GM21717 (cell line): ENCODE measurements around the gene PLIN5.

ENCODE experiments used
- ATAC-seq: cut with Tn5 transposase; IDR thresholded peaks from one replicate; pipeline ENCODE4 v1.9.1; 2021; ENCODE audit warnings: mild to moderate bottlenecking, moderate library complexity; ENCODE audit not compliant: unreplicated experiment

PLIN5 gene, protein sequence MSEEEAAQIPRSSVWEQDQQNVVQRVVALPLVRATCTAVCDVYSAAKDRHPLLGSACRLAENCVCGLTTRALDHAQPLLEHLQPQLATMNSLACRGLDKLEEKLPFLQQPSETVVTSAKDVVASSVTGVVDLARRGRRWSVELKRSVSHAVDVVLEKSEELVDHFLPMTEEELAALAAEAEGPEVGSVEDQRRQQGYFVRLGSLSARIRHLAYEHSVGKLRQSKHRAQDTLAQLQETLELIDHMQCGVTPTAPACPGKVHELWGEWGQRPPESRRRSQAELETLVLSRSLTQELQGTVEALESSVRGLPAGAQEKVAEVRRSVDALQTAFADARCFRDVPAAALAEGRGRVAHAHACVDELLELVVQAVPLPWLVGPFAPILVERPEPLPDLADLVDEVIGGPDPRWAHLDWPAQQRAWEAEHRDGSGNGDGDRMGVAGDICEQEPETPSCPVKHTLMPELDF

DNA sequence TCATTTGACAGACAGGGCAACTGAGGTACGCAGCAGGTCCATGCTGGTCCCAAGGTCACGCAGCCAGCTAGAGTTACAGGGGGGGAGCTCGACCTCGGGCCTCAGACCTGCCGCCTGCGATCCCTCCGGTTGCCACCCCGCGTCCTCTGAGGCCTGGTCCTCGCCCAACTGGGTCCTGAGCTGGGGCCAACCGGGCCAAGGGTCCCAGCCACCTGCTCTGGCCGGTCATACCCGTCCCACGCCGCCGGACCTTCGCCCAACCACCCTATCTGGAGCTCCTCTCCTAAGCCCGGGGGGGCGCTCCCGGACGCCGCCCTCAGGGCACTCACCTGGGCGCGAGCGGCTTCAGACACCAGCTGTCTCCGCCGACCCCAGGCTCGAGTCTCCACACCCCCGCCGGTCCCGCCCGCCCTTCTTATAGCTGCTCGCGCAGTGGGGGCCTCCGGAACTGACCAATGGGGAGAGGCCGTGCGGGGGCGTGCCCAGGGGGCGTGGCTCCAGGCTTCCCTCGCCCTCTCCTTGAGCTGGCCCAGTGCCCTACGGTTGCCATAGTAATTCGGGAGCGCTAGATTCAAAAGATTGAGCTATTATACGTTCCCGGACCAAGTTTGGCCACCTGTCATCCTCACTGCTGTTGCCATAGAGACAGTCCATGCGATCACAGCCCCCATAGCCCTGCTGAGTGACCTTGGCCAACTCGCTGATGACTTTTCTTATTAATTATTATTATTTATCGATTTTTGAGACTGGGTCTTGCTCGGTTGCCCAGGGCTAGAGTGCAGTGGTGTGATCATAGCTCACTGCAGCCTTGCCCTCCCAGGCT, at the start of gene PLIN5:
TSS of gene PLIN5 (minus strand) at position 389 of the 823 bp plus-strand sequence. CDS start 1,150 bp downstream, outside the sequence.
- ATAC-seq: no peak

DNA sequence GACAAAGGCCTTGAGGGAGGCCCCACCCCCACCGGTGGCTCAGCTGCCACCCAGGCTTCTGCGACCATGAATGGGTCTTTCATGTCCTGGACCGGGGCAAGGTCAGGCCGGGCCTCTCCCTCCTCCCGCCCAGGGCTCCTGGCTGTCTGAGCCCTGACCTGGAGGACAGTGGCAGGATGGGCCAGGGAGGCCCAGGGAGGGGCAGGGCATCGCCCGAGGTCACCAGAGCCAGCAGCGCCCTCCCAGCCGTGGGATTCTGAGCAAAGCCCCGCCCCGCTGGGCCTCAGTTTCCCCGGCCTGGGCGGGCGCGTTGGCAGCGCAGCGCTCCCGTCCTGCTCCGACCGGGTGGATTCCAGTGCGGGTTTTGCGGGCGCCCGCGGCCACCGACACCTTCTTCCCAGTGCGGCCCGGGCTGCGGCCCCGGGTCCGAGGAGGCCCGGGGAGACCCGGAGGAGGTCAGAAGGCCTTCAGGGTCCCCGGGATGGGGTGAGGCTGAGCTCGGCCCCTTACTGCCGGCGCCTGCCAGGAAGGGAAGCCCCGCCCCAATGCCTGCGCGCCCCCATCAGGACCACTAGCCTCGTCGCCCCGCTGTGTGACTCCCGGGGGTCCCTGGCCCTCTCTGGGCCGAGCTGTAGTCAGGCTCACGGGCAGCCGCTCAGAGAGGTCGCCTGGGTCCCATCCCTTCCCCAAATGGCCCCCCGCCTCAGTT, 49.1 kb upstream of the PLIN5 start:
- ATAC-seq: no peak

DNA sequence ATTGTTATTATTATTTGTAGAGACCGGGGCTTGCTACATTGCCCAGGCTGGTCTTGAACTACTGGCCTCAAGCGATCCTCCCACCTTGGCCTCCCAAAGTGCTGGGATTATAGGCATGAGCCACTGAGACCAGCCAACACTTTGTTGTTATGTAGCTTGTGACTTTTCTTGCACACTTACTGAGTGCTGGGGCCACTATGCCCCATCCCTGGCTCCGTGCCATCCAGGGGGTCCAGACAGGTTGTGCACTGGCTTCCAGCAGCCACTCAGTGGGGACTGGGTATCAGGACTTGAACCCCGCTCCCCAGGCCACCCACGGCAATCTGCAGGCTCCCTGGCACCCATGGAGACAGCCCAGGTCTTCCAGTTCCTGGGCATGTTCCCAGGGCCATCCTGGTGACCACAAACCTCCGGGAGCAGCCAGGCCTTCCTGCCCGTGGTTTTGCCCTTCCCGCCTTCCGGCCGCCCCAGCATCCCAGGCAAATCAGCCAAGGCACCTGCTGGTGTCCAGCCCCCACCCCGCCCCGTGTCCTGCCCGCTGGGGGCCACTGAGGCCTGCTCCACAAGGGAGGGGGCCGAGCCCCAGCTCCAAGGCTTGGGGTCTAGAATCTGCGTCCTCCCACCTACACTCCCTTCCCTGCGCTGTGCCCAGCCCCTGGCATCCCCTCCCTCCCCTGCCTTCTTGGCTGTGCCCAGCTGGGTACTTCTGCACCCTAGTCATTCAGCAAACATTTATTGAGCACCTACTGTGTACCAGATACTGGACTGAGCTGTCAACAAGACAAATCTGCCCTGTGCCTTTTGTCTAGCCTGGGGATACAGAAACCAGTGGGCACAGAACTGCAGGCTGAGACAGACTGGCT, 48.2 kb upstream of the PLIN5 start:
- ATAC-seq: no peak

DNA sequence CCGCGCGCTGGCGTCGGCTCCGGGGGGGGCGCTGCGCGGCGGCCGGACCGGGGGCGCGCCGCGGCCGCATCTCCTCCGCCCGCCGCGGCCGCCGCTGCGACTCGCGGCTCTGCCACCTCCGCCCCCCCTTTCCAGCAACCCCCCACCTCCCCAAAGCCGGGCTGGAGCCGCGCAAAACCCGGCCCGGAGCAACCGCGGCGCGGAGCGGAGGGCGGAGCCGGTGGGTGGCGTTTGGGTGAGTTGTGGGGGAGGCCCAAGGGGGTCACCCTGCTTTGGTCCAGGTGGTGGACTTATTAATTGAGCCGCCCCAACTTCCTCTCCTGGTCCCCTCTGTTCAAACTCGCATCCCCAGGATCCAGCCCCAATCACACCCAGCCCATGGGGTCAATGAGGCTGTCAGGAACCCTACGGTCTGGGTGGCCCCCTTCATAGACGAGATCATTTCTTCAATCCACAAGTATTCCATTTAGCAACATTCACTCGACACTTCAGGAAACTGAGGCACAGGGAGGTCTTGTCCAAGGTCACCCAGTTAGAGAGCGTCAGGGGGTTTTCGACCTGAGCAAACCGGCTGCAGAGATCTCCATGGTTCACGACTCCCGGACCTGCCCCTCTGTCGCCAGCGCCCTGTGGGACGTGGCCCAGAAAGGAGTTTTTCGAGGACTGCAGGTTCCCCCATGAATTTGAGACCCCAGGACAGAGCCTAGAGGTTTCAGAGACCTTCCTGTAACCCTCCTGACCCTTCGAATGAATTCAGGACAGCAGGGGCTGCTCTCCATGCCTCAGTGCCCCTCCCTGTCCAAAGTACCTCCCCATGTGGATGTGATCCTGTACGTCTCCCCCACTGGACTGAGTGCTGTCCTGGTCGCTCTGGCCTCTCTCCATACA, 46.9 kb upstream of the PLIN5 start:
- ATAC-seq: no peak

DNA sequence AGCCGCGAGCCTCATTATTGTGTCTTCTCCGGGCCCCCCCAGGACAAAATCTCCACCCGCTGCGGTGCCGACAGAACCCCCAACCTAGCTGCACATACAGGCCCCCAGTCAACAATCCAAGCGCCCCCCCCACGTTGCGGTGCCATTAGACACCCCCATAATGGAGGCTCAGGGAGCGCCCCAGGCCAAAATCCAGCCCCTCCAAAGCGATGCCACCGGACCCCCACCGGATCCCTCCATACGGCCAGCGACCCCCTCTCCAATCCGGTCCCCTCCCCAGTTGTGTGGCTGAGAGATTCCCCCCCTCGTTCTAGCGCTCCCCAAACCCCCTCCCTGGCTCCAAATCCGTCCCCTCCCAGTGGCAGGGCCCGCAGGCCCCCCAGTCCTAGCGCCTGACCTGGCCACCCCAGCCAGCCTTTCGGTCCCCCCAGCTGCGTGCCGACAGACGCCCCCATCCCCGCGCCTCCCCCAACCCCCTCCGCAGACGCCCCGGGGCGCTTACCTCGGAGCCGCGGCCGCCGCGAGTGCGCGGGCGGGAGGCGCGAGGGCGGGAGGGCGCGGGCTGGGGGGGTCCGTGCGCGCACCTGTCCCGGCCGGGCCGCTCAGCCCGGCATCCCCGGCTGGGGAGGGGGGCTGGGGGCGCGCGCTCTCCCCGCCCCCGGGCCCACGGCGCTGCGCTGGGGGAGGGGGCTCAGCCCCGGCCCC, 46.1 kb upstream of the PLIN5 start:
- no peak for ATAC-seq

DNA sequence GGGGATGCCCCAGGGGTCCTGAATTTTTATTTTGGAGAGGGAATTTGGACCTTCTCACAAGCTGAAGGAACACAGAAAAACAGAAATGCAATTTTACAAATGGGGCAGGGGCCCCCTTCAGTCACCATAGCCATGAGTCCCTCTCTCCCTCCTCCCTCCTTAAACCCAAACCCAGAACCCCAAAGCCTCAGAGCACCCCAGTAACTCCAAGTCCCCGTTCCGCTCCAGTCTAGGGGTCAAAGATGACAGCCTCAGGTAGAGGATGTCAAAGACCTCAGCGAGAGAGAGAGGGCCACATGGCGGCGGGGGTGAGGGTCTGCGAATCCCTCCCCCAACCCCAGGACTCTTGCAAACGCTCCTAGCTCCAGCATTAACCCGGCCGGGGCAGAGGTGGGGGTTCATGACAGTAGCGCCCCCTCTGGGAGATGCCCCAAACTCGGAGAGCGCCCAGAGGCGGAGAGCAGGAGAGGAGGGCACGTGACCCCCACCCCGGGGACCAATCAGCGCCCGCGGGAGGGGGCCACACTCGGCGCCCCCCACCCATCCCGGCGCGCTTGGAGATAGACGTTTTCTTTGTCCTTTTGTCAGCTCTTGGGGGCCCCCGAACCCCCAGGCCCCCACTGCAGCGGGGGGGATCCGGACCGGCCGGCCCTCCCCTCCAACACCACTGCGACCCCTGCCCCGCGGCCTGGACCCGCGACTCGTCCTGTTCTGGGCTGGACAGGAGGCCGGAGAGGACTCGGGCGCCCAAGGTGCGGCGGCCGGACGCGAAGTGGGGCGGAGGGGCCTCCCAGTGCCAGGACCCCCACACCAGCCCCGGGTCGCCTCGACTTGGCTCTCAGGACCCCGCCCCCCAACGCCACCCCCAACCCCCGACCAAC, 45.2 kb upstream of the PLIN5 start:
- ATAC-seq: no peak

DNA sequence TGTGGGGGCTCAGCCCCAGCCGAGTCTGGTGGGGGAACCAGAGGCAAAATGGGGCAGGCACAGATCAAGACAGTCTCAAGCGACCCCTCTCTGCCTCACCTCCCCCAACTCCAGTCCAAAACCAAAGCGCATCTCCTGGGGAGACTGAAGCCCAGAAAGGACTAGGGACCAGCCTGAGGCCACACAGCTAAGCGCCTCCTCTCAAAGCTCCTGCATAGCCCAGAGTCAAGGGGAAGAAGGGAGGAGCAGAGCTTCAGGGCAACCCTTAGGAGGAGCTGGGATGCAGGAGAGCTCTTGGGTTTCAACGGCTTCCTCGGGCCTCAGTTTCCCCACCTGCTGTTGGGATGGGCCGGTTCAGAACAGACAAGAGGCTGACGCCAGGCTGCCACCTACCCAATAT, 44.4 kb upstream of the PLIN5 start:
- no peak for ATAC-seq

DNA sequence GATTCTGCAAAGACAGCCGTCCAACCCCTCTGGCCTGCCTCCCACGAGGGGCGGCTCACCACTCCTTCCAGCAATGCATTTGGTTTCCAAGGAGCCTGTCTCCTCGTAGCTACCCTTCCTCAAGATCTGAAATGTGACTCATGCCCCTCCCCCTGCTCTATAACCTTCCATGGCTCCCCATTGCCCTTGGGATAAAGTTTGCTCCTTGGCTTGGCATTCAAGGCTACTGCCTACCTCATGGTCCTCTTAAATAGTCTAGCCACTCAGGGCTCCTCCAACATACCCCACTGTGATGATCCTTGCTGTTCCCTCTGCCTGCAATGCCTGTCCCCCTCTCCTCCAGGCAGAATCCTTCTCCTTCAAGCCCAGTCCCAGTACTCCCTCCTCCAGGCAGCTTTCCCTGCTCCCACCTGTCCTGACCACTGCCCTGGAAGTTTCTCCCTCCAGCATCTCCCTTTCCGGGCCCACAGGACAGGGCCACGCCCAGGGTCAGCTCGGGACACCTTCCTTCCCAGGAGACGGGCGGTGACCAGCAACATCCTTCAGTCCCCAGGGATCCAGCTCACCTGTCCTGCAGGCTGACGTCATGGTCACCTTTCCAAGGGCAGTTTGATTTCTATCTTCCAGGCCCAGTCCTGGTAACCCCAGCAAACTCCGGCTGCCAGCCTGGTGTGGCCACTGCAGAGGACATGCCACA, 43.7 kb upstream of the PLIN5 start:
- ATAC-seq: no peak

DNA sequence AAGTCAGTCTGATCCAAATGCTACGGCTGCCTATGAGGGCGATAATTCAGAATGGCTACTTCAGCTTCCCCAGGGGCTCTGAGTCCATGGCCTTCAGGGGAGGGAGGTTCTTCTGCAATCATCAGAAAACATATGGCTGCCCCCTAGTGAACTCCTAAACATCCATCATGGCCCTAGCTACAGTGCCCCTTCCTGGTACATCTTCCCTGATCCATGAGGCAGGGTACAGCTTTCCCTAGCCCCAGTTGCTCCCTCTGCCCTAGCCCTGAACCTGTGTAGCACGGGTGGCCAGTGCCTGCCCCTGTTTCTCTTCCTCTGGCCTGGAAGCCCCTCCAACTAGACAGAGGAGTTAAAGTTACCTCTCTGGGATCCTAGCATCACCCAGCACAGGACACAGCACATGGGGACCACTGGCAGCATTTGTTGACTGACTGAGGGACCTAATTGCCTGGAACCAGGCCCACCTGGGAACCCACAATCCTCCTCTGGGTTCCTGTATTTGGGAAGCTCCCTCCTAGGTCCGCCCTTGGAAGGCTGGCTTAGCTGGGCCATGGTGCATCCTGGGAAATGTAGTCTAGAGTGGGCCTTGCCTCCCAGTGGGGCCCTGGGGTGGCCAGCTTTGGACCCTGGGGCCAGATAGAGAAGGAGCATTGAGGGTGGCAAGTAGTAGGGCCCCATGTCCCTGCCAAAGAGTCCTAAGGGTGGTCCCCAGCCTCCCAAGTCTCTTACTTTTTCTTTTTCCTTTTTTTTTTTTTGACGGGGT, 42.2 kb upstream of the PLIN5 start:
- ATAC-seq: no peak

DNA sequence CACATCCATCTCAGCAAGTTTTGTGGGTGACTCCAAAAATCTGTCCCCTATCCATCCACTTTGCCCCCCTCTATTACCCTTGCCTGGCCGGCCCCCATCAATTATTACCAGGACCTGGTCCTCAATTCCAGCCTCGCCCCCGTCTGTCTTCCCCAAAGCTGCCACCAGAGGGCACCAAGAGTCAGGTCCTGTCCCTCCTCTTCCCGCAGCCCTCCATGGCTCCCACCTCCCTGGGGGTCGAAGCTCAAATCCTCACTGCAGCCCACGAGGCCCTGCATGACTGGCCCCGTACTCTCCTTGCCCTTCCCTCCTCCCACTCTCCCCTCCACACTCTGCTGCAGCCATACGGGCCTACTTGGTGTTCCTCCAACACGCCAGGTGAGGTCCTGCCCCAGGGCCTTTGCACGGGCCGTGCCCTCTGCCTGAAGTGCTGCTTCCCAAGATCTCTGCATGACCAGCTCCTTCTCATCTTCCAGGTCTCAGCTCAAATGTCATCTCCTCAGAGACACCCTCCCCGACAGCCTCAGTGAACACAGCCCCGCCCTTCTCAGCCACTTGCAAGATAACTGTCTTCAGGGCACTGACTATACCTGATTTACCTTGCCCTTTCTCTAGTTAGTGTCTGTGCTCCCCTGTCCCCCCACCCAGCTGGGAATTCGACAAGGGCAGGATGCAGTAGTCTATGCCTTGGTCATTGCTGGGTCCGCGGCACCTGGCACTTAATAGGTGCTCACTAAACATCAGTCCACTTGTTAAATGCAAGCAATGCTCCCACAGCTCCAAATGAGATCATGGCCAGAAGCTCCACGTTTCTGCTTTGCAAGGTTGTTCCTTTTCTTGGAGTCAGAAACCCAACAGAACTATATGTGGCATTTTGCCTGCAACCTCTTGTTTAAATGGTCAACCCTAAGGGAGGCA, 41.3 kb upstream of the PLIN5 start:
- no peak for ATAC-seq

DNA sequence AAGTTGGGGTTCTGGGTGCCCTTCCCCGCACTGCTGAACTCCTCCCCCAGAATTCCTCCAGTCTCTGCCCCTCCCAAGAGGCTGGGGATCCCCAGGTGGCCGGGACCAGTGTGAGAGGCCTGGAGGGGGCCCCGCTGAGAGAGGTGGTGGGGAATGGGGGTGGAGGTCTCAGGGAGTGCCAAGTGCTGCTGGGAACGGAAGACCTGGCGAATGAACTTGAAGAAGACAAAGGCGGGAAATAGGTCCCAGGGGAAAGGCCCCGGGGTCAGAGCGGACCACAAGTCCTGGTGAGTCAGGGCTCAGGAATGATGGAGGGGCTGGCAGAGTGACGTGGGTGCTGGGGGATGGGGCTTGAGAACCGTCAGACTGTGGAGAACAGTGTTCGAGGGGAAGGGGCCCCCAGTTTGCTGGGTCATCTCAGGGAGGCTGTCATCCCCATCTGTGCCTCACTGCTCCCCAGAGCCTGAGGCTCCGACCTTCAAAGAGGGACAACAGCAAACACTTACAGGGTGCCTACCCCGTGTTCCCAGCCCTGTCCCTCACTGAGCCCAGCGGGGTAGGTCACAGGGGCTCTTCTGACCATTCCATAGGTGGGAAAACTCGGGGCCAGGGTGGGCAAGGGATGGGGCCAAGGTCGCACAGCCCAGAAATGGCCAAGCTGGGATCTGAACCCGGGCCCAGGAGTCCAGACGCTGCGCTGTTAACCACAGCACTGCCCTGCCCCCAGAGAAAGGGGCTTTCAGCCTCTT, 40.4 kb upstream of the PLIN5 start:
- no peak for ATAC-seq

DNA sequence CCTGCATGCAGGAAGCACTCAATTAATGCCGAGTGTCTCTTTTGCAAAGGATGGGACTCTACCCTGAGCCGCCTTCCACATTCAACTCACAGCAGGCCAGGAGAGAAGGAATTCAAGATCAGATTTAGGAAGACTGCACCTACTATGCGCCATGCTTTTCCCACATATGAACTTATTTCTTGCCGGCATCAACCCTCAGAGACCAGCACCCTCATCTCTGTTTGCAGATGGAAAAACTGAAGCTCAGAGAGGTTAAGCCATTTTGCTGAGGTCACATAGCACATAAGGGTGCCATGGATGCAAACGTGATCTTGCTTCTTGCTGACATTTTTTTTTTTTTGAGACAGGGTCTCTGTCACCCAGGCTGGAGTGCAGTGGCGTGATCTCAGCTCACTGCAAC, 38.7 kb upstream of the PLIN5 start:
- no peak for ATAC-seq

DNA sequence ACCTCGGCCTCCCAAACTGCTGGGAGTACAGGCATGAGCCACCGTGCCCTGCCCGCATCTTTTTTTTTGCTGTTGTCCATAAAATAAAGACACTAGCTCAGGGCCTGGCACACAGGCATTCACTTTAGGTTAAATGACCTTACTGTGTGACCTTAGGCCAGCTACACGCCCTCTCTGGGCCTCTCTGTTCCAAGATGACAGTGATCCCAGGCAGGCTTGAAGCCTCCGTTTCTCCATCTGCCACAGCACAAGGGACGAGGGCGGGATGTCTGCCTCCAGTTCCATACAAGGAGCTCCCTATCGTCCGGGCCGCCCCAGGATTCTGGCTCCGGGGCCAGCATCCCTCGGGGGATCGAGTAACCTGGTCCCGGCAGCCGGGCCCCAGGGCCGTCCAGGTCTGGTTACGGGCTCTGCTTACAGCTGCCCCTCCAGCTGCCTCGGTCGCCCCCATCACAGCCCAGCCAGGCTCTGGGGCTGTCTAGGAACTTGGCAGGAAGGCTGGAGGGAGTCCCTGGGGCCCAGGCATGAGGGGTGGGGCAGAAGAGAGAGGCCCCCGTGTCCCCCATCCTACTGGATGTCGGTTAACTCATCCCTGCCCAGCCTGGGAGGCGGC, 36.4 kb upstream of the PLIN5 start:
- ATAC-seq: no peak

DNA sequence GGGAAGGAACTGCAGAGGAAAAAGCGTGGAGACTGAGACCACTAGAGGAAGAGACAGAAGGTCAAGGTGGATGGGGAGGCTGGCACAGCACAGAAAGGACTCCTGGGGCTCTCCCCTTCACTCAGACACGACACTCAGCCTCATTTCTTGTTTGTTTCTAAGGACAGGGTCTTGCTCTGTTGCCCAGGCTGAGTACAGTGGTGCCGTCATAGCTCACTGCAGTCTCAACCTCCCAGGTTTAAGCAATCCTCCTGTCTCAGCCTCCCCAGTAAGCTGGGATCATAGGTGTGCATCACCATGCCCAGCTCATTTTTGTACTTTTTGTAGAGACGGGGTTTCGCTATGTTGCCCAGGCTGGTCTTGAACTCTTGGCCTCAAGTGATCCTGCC, 35.9 kb upstream of the PLIN5 start:
- no peak for ATAC-seq
